Measurements from ENCODE around the gene PTGES3L. TPM values are rescaled to one million over a fixed set of nuclear protein-coding genes. Genes with fewer than 3 reads are reported as not detected.

PTGES3L gene
- total and polyA plus RNA-seq, 2 donors from 2014 or later: 0.85 to 1.2 TPM

- Histone ChIP-seq H3K4me3 (ENCODE audit: low read length in 3 of 3) (no peak overlapping the region), H3K9ac (ENCODE audit: low read length in 3 of 3) (no peak overlapping the region), H3K27me3 (ENCODE audit: control insufficient read depth, insufficient read depth, low read length) (no peaks in the 10 kb centered on the region), H3K4me1 (ENCODE audit: control insufficient read depth in 2 of 3, insufficient read depth in 2 of 3, low read depth in 1 of 3, low read length in 3 of 3) (peaks cover 0 to 17% (median 0%) of the 10 kb centered on the region in 3 donors), H3K9me3 (ENCODE audit: control insufficient read depth in 2 of 3, insufficient read depth in 1 of 3, low read length in 3 of 3) (no peaks in the 10 kb centered on the region), H3K36me3 (ENCODE audit: control insufficient read depth in 2 of 3, insufficient read depth in 3 of 3, low read length in 3 of 3) (peaks cover 0 to 3% (median 0%) of the 10 kb centered on the region in 3 donors), H3K27ac (ENCODE audit: low read depth in 2 of 2, low read length in 2 of 2) (peak overlapping the region in 1 of 2 donors; percentile 11)
- FAIRE-seq (no peak), DNase-seq (peak; percentile 64 to 85 (median 81))
- no peak for TF ChIP-seq CTCF (IDR thresholded peaks at IDR 0.05; ENCODE audit: borderline replicate concordance, extremely low read depth, insufficient read depth)
- intact Hi-C loops (cut with DNase I): no loop called here
These were observed 38.4 kb upstream of the PTGES3L start for GRCh38 chr17:43018008-43018853.

- Histone ChIP-seq H3K27ac (ENCODE audit: low read depth in 2 of 2, low read length in 2 of 2) (peak overlapping the region in 1 of 2 donors; percentile 23), H3K27me3 (ENCODE audit: control insufficient read depth, insufficient read depth, low read length) (no peaks in the 10 kb centered on the region), H3K36me3 (ENCODE audit: control insufficient read depth in 2 of 3, insufficient read depth in 3 of 3, low read length in 3 of 3) (peaks cover 0 to 7% (median 5%) of the 10 kb centered on the region in 3 donors), H3K9me3 (ENCODE audit: control insufficient read depth in 2 of 3, insufficient read depth in 1 of 3, low read length in 3 of 3) (no peaks in the 10 kb centered on the region), H3K4me3 (ENCODE audit: low read length in 3 of 3) (no peak overlapping the region), H3K4me1 (ENCODE audit: control insufficient read depth in 2 of 3, insufficient read depth in 2 of 3, low read depth in 1 of 3, low read length in 3 of 3) (peaks cover 0 to 17% (median 0%) of the 10 kb centered on the region in 3 donors), H3K9ac (ENCODE audit: low read length in 3 of 3) (no peak overlapping the region)
- peak in 1 of 5 donors; percentile 62 for DNase-seq
- intact Hi-C loops (cut with DNase I): no loop called here
- no peak for FAIRE-seq
- TF ChIP-seq CTCF (IDR thresholded peaks at IDR 0.05; ENCODE audit: borderline replicate concordance, extremely low read depth, insufficient read depth): no peak
These were observed 36.3 kb upstream of the PTGES3L start for GRCh38 chr17:43016216-43016615.

GRCh38 chr17:43015579-43015978, 35.7 kb upstream of the PTGES3L start:
- Histone ChIP-seq H3K4me1 (ENCODE audit: control insufficient read depth in 2 of 3, insufficient read depth in 2 of 3, low read depth in 1 of 3, low read length in 3 of 3) (peaks cover 0 to 17% (median 0%) of the 10 kb centered on the region in 3 donors), H3K9me3 (ENCODE audit: control insufficient read depth in 2 of 3, insufficient read depth in 1 of 3, low read length in 3 of 3) (no peaks in the 10 kb centered on the region), H3K27me3 (ENCODE audit: control insufficient read depth, insufficient read depth, low read length) (no peaks in the 10 kb centered on the region), H3K4me3 (ENCODE audit: low read length in 3 of 3) (no peak overlapping the region), H3K36me3 (ENCODE audit: control insufficient read depth in 2 of 3, insufficient read depth in 3 of 3, low read length in 3 of 3) (peaks cover 0 to 7% (median 5%) of the 10 kb centered on the region in 3 donors), H3K9ac (ENCODE audit: low read length in 3 of 3) (no peak overlapping the region), H3K27ac (ENCODE audit: low read depth in 2 of 2, low read length in 2 of 2) (peak overlapping the region; percentile 28 to 29)
- no peak for TF ChIP-seq CTCF (IDR thresholded peaks at IDR 0.05; ENCODE audit: borderline replicate concordance, extremely low read depth, insufficient read depth)
- DNase-seq (peak in 2 of 5 donors; percentile 11 to 88), FAIRE-seq (no peak)
- intact Hi-C loops (cut with DNase I): no loop called here

Data from kidney (tissue), 14 donors.